ENCODE data around the gene KCNMB2. TPM values are rescaled to one million over a fixed set of nuclear protein-coding genes. Genes with fewer than 3 reads are reported as not detected.

KCNMB2 gene
- total RNA-seq, 5 donors from 2014 or later (not counting 1 experiment from before 2014, with no cell fraction given), result not detected

DNA sequence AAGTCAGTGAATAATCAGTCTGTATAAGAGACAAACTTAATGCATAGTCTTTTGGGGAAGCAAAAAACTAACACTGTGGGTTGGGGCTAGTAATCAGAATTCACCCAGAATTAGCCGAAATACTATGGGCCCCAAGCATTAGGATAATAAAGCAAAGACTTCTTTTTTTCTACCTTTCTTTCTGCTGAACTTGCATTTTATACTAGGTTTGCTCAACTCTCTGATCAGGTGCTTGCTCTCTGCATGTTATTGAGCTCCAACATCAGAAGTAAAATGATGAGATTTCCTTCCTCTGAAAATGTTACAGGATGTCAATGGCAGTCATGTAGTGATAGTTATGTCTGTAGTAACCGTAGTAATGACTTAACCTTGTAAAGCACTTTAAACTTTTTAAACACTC lies 216.6 kb downstream of the KCNMB2 start:
- H3K4me1 ChIP-seq (ENCODE audit: control insufficient read depth in 1 of 2, extremely low read depth in 1 of 2, insufficient read depth in 2 of 2, low read length in 2 of 2), result no peaks in the 10 kb centered on the region
- CTCF ChIA-PET, result no interaction called here
- no peak for DNase-seq
- no peaks in the 10 kb centered on the region for H3K9me3 ChIP-seq
- H3K4me3 ChIP-seq (ENCODE audit: control insufficient read depth in 1 of 2, extremely low read depth in 1 of 2, low read length in 1 of 2), result no peak overlapping the region
- H3K36me3 Mint-ChIP-seq, result no peaks in the 10 kb centered on the region
- H3K27ac ChIP-seq (ENCODE audit: low read length), result no peak overlapping the region
- ATAC-seq (replicated peaks in 1 of 4), result no peak
- no peaks in the 10 kb centered on the region for H3K27me3 ChIP-seq (replicated peaks in 1 of 2; ENCODE audit: control insufficient read depth in 2 of 2, extremely low read depth in 1 of 2, insufficient read depth in 2 of 2, low read length in 1 of 2)
- H3K4me1 Mint-ChIP-seq, result no peaks in the 10 kb centered on the region
- no peak overlapping the region for H3K4me3 Mint-ChIP-seq
- no peaks in the 10 kb centered on the region for H3K36me3 ChIP-seq (ENCODE audit: control insufficient read depth in 2 of 2, extremely low read depth in 1 of 2, insufficient read depth in 1 of 2, low read length in 1 of 2)
- H3K9me3 Mint-ChIP-seq, result peaks cover 0 to 3% (median 0%) of the 10 kb centered on the region in 3 donors
- peaks cover 0 to 3% of the 10 kb centered on the region in 2 donors for H3K27me3 Mint-ChIP-seq
- POLR2A ChIA-PET, result no interaction called here
- no peak overlapping the region for H3K27ac Mint-ChIP-seq
- WGBS (ENCODE audit: insufficient coverage), result no CpG with 5 or more reads among the region's 2 CpGs

GRCh38 chr3:178754852-178755510 lies 218.7 kb downstream of the KCNMB2 start:
- Mint-ChIP-seq H3K4me3 (no peak overlapping the region), H3K36me3 (no peaks in the 10 kb centered on the region), H3K9me3 (peaks cover 0 to 3% (median 0%) of the 10 kb centered on the region in 3 donors), H3K4me1 (no peaks in the 10 kb centered on the region), H3K27ac (no peak overlapping the region), H3K27me3 (peaks cover 0 to 3% of the 10 kb centered on the region in 2 donors)
- H3K9me3 ChIP-seq, result no peaks in the 10 kb centered on the region
- H3K27ac ChIP-seq (ENCODE audit: low read length), result no peak overlapping the region
- ChIA-PET POLR2A (no interaction called here), CTCF (no interaction called here)
- 71% methylated on average over 4 of the region's 7 CpGs for WGBS (ENCODE audit: insufficient coverage)
- no peaks in the 10 kb centered on the region for H3K27me3 ChIP-seq (replicated peaks in 1 of 2; ENCODE audit: control insufficient read depth in 2 of 2, extremely low read depth in 1 of 2, insufficient read depth in 2 of 2, low read length in 1 of 2)
- no peak for ATAC-seq (replicated peaks in 1 of 4)
- H3K4me1 ChIP-seq (ENCODE audit: control insufficient read depth in 1 of 2, extremely low read depth in 1 of 2, insufficient read depth in 2 of 2, low read length in 2 of 2), result no peaks in the 10 kb centered on the region
- H3K4me3 ChIP-seq (ENCODE audit: control insufficient read depth in 1 of 2, extremely low read depth in 1 of 2, low read length in 1 of 2), result no peak overlapping the region
- no peak for DNase-seq
- H3K36me3 ChIP-seq (ENCODE audit: control insufficient read depth in 2 of 2, extremely low read depth in 1 of 2, insufficient read depth in 1 of 2, low read length in 1 of 2), result no peaks in the 10 kb centered on the region

GRCh38 chr3:178761024-178761423 lies 224.8 kb downstream of the KCNMB2 start:
- Mint-ChIP-seq H3K4me1 (no peaks in the 10 kb centered on the region), H3K4me3 (no peak overlapping the region), H3K27ac (no peak overlapping the region), H3K36me3 (no peaks in the 10 kb centered on the region), H3K9me3 (no peaks in the 10 kb centered on the region), H3K27me3 (no peaks in the 10 kb centered on the region)
- 60% methylated on average over 1 of the region's 4 CpGs for WGBS (ENCODE audit: insufficient coverage)
- ATAC-seq (replicated peaks in 1 of 4) (no peak), DNase-seq (no peak)
- H3K4me1 ChIP-seq (ENCODE audit: control insufficient read depth in 1 of 2, extremely low read depth in 1 of 2, insufficient read depth in 2 of 2, low read length in 2 of 2), result no peaks in the 10 kb centered on the region
- H3K27ac ChIP-seq (ENCODE audit: low read length), result no peak overlapping the region
- no peak overlapping the region for H3K4me3 ChIP-seq (ENCODE audit: control insufficient read depth in 1 of 2, extremely low read depth in 1 of 2, low read length in 1 of 2)
- H3K36me3 ChIP-seq (ENCODE audit: control insufficient read depth in 2 of 2, extremely low read depth in 1 of 2, insufficient read depth in 1 of 2, low read length in 1 of 2), result no peaks in the 10 kb centered on the region
- no peaks in the 10 kb centered on the region for H3K9me3 ChIP-seq
- CTCF ChIA-PET, result no interaction called here
- POLR2A ChIA-PET, result no interaction called here
- H3K27me3 ChIP-seq (replicated peaks in 1 of 2; ENCODE audit: control insufficient read depth in 2 of 2, extremely low read depth in 1 of 2, insufficient read depth in 2 of 2, low read length in 1 of 2), result no peaks in the 10 kb centered on the region

GRCh38 chr3:178761461-178761860 lies 225.2 kb downstream of the KCNMB2 start:
- Mint-ChIP-seq H3K27ac (no peak overlapping the region), H3K4me3 (no peak overlapping the region), H3K9me3 (no peaks in the 10 kb centered on the region), H3K4me1 (no peaks in the 10 kb centered on the region), H3K27me3 (no peaks in the 10 kb centered on the region), H3K36me3 (no peaks in the 10 kb centered on the region)
- Histone ChIP-seq H3K4me3 (ENCODE audit: control insufficient read depth in 1 of 2, extremely low read depth in 1 of 2, low read length in 1 of 2) (no peak overlapping the region), H3K36me3 (ENCODE audit: control insufficient read depth in 2 of 2, extremely low read depth in 1 of 2, insufficient read depth in 1 of 2, low read length in 1 of 2) (no peaks in the 10 kb centered on the region), H3K4me1 (ENCODE audit: control insufficient read depth in 1 of 2, extremely low read depth in 1 of 2, insufficient read depth in 2 of 2, low read length in 2 of 2) (no peaks in the 10 kb centered on the region), H3K27me3 (replicated peaks in 1 of 2; ENCODE audit: control insufficient read depth in 2 of 2, extremely low read depth in 1 of 2, insufficient read depth in 2 of 2, low read length in 1 of 2) (no peaks in the 10 kb centered on the region), H3K27ac (ENCODE audit: low read length) (no peak overlapping the region), H3K9me3 (no peaks in the 10 kb centered on the region)
- CTCF ChIA-PET, result no interaction called here
- DNase-seq, result no peak
- no CpG with 5 or more reads among the region's 3 CpGs for WGBS (ENCODE audit: insufficient coverage)
- POLR2A ChIA-PET, result no interaction called here
- ATAC-seq (replicated peaks in 1 of 4), result no peak

DNA sequence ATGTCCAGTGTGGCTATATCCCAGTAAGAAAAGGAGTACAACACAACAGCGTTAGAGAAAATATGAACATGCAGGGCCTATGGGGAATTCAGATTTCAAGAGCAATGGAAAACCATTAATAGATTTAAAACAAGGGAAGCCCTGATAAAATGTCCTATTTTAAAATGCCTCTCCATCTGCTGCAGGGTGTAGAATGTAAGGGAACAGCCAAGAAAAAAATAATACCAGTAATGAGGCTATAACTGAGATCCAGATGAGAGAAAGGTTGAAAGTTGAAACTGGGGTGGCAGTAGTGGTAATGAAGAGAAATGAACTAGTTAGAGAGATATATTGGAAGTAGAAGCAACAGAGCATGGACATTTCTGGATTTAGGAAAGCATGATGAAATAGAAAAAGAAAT lies 226.1 kb downstream of the KCNMB2 start:
- WGBS (ENCODE audit: insufficient coverage), result no CpG with 5 or more reads among the region's 1 CpG
- Histone ChIP-seq H3K27me3 (replicated peaks in 1 of 2; ENCODE audit: control insufficient read depth in 2 of 2, extremely low read depth in 1 of 2, insufficient read depth in 2 of 2, low read length in 1 of 2) (no peaks in the 10 kb centered on the region), H3K36me3 (ENCODE audit: control insufficient read depth in 2 of 2, extremely low read depth in 1 of 2, insufficient read depth in 1 of 2, low read length in 1 of 2) (no peaks in the 10 kb centered on the region), H3K9me3 (no peaks in the 10 kb centered on the region), H3K4me1 (ENCODE audit: control insufficient read depth in 1 of 2, extremely low read depth in 1 of 2, insufficient read depth in 2 of 2, low read length in 2 of 2) (no peaks in the 10 kb centered on the region), H3K4me3 (ENCODE audit: control insufficient read depth in 1 of 2, extremely low read depth in 1 of 2, low read length in 1 of 2) (no peak overlapping the region), H3K27ac (ENCODE audit: low read length) (no peak overlapping the region)
- Mint-ChIP-seq H3K4me1 (no peaks in the 10 kb centered on the region), H3K4me3 (no peak overlapping the region), H3K27me3 (no peaks in the 10 kb centered on the region), H3K9me3 (no peaks in the 10 kb centered on the region), H3K36me3 (no peaks in the 10 kb centered on the region), H3K27ac (no peak overlapping the region)
- DNase-seq, result no peak
- ChIA-PET POLR2A (no interaction called here), CTCF (no interaction called here)
- no peak for ATAC-seq (replicated peaks in 1 of 4)

DNA sequence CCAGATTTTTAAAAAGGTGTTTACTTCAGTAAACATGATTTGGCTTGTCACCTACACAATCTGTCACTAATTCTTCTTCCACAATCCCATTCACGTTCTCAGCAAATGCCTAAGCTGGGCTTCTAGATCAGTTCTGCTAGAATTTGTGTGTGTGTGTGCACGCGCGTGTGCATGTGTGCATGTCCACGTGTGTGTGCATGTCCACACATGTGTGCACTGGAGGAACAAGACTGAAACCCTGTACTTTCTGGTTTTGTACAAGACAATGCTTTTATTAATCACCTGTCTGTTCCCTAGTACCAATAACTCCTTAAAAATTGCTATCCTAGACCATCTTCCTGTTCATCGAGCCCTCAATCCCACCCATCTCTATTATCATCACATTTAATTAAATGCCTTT lies 229.2 kb downstream of the KCNMB2 start:
- Mint-ChIP-seq H3K4me1 (no peaks in the 10 kb centered on the region), H3K27me3 (no peaks in the 10 kb centered on the region), H3K4me3 (no peak overlapping the region), H3K9me3 (no peaks in the 10 kb centered on the region), H3K36me3 (no peaks in the 10 kb centered on the region), H3K27ac (no peak overlapping the region)
- Histone ChIP-seq H3K4me3 (ENCODE audit: control insufficient read depth in 1 of 2, extremely low read depth in 1 of 2, low read length in 1 of 2) (no peak overlapping the region), H3K27me3 (replicated peaks in 1 of 2; ENCODE audit: control insufficient read depth in 2 of 2, extremely low read depth in 1 of 2, insufficient read depth in 2 of 2, low read length in 1 of 2) (no peaks in the 10 kb centered on the region), H3K4me1 (ENCODE audit: control insufficient read depth in 1 of 2, extremely low read depth in 1 of 2, insufficient read depth in 2 of 2, low read length in 2 of 2) (no peaks in the 10 kb centered on the region), H3K9me3 (no peaks in the 10 kb centered on the region), H3K27ac (ENCODE audit: low read length) (no peak overlapping the region), H3K36me3 (ENCODE audit: control insufficient read depth in 2 of 2, extremely low read depth in 1 of 2, insufficient read depth in 1 of 2, low read length in 1 of 2) (no peaks in the 10 kb centered on the region)
- DNase-seq (no peak), ATAC-seq (replicated peaks in 1 of 4) (no peak)
- 73% methylated on average over 4 of the region's 6 CpGs for WGBS (ENCODE audit: insufficient coverage)
- CTCF ChIA-PET, result no interaction called here
- POLR2A ChIA-PET, result no interaction called here

DNA sequence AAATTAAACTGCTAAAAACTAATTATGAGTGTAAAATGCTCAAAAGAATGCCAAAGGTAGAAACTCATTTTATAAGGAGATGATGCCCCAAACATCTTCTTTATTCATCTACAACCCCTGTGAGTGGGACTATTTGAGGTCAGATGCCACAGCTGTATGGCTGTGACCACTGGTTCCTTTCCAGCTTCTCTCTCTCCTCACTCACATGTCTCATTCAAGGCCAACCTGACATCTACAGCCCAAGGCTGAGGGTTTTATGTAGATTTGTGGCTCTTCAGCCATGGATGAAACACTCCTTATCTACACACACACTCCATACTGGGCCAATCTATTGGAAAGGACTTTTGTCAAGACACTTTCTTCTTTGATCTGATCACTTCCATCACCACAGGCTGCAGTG lies 231.3 kb downstream of the KCNMB2 start:
- H3K36me3 ChIP-seq (ENCODE audit: control insufficient read depth in 2 of 2, extremely low read depth in 1 of 2, insufficient read depth in 1 of 2, low read length in 1 of 2), result no peaks in the 10 kb centered on the region
- ChIA-PET POLR2A (no interaction called here), CTCF (no interaction called here)
- no peak overlapping the region for H3K4me3 ChIP-seq (ENCODE audit: control insufficient read depth in 1 of 2, extremely low read depth in 1 of 2, low read length in 1 of 2)
- H3K4me1 ChIP-seq (ENCODE audit: control insufficient read depth in 1 of 2, extremely low read depth in 1 of 2, insufficient read depth in 2 of 2, low read length in 2 of 2), result no peaks in the 10 kb centered on the region
- H3K9me3 Mint-ChIP-seq, result peaks cover 6 to 7% (median 7%) of the 10 kb centered on the region in 3 donors
- H3K27me3 Mint-ChIP-seq, result no peaks in the 10 kb centered on the region
- H3K9me3 ChIP-seq, result no peaks in the 10 kb centered on the region
- ATAC-seq (replicated peaks in 1 of 4) (no peak), DNase-seq (no peak)
- H3K4me1 Mint-ChIP-seq, result peaks cover under 1 to 5% (median 3%) of the 10 kb centered on the region in 3 donors
- H3K36me3 Mint-ChIP-seq, result no peaks in the 10 kb centered on the region
- no peak overlapping the region for H3K4me3 Mint-ChIP-seq
- H3K27ac Mint-ChIP-seq, result no peak overlapping the region
- H3K27me3 ChIP-seq (replicated peaks in 1 of 2; ENCODE audit: control insufficient read depth in 2 of 2, extremely low read depth in 1 of 2, insufficient read depth in 2 of 2, low read length in 1 of 2), result no peaks in the 10 kb centered on the region
- H3K27ac ChIP-seq (ENCODE audit: low read length), result no peak overlapping the region
